HEK293 (cell line): ENCODE results near the gene EN1.

ENCODE experiments used
- CTCF ChIA-PET: fragments of 350-600 bp; formaldehyde crosslinking; extraction: SDS; loops from one replicate; lab custom pipeline; 2021; ENCODE audit warnings: antibody characterized with exemption; lab: Yijun Ruan, JAX
- POLR2A ChIA-PET: fragments of 300-600 bp; formaldehyde crosslinking; extraction: SDS; loops from one replicate; lab custom pipeline; 2020; ENCODE audit warnings: antibody characterized with exemption, inconsistent platforms; lab: Yijun Ruan, JAX
- H3K27ac ChIP-seq: fragments of 200-500 bp; sonication (Bioruptor generic); 2 replicates; pipeline ENCODE4 v1.5.1; 2014; ENCODE audit warnings: low read depth, low read length, control low read depth, inconsistent platforms; ENCODE audit errors: extremely low read depth
- H3K36me3 ChIP-seq, 2 experiments: fragments of 200-500 bp in 1 of 2; sonication (Bioruptor generic) in 1 of 2; 1 replicate in 1 of 2; 2 replicates in 1 of 2; pipeline ENCODE4 v1.5.1; 2014 to 2017; ENCODE audit warnings: inconsistent platforms in 2 of 2, low read length in 2 of 2; ENCODE audit not compliant: control insufficient read depth in 2 of 2, insufficient read depth in 1 of 2
- H3K4me1 ChIP-seq: fragments of 200-500 bp; sonication (Bioruptor generic); 2 replicates; pipeline ENCODE4 v1.5.1; 2014; ENCODE audit warnings: mild to moderate bottlenecking, low read length, inconsistent platforms; ENCODE audit not compliant: control insufficient read depth, insufficient read depth
- H3K4me3 ChIP-seq: 2 replicates; pipeline ENCODE4 v1.5.1; 2011; ENCODE audit warnings: low read depth, mild to moderate bottlenecking, control low read depth, low read length, moderate library complexity
- H3K9me3 ChIP-seq: fragments of 200-500 bp; sonication (Bioruptor generic); 2 replicates; pipeline ENCODE4 v1.5.1; 2014; ENCODE audit warnings: low read depth, low read length, inconsistent platforms; ENCODE audit not compliant: control insufficient read depth, insufficient read depth
- GLIS1 ChIP-seq: fragments of 450-650 bp; formaldehyde crosslinking; IDR thresholded peaks from 2 replicates; pipeline ENCODE4 v1.5.1; 2016; ENCODE audit warnings: missing biosample characterization, missing genetic modification characterization
- HIC1 ChIP-seq: fragments of 450-650 bp; formaldehyde crosslinking; IDR thresholded peaks from 2 replicates; pipeline ENCODE4 v1.5.1; 2016; ENCODE audit warnings: missing biosample characterization, missing genetic modification characterization
- MYNN ChIP-seq: fragments of 450-650 bp; formaldehyde crosslinking; IDR thresholded peaks from 2 replicates; pipeline ENCODE4 v1.5.1; 2016; ENCODE audit warnings: missing biosample characterization, missing genetic modification characterization, borderline replicate concordance
- PRDM4 ChIP-seq: fragments of 450-650 bp; formaldehyde crosslinking; IDR thresholded peaks from 2 replicates; pipeline ENCODE4 v1.5.1; 2017; ENCODE audit warnings: missing biosample characterization, missing genetic modification characterization
- SCRT1 ChIP-seq: fragments of 450-650 bp; formaldehyde crosslinking; IDR thresholded peaks from 2 replicates; pipeline ENCODE4 v1.5.1; 2016; ENCODE audit warnings: missing biosample characterization, missing genetic modification characterization, borderline replicate concordance
- YY1 ChIP-seq: fragments of 450-650 bp; formaldehyde crosslinking; IDR thresholded peaks from 2 replicates; pipeline ENCODE4 v1.5.1; 2018; ENCODE audit warnings: missing biosample characterization, missing genetic modification characterization
- ZFHX2 ChIP-seq: fragments of 450-650 bp; formaldehyde crosslinking; conservative IDR thresholded peaks from 2 replicates; pipeline ENCODE4 v1.5.1; 2016; ENCODE audit warnings: missing biosample characterization, missing genetic modification characterization
- ZFP41 ChIP-seq: fragments of 450-650 bp; formaldehyde crosslinking; IDR thresholded peaks from 2 replicates; pipeline ENCODE4 v1.5.1; 2016; ENCODE audit warnings: missing biosample characterization, missing genetic modification characterization, borderline replicate concordance
- ZNF140 ChIP-seq: fragments of 450-650 bp; formaldehyde crosslinking; IDR thresholded peaks from 2 replicates; pipeline ENCODE4 v1.5.1; 2016; ENCODE audit warnings: missing biosample characterization, missing genetic modification characterization
- ZNF214 ChIP-seq: fragments of 450-650 bp; formaldehyde crosslinking; IDR thresholded peaks from 2 replicates; pipeline ENCODE4 v1.5.1; 2017; ENCODE audit warnings: missing biosample characterization, mild to moderate bottlenecking, missing genetic modification characterization, borderline replicate concordance
- ZNF23 ChIP-seq: fragments of 450-650 bp; formaldehyde crosslinking; IDR thresholded peaks from 2 replicates; pipeline ENCODE4 v1.5.1; 2016; ENCODE audit warnings: missing biosample characterization, missing genetic modification characterization, borderline replicate concordance
- ZNF266 ChIP-seq: fragments of 450-650 bp; formaldehyde crosslinking; IDR thresholded peaks from 2 replicates; pipeline ENCODE4 v1.5.1; 2016; ENCODE audit warnings: missing biosample characterization, missing genetic modification characterization, low read depth
- ZNF335 ChIP-seq: fragments of 450-650 bp; formaldehyde crosslinking; conservative IDR thresholded peaks from 2 replicates; pipeline ENCODE4 v1.5.1; 2016; ENCODE audit warnings: missing biosample characterization, missing genetic modification characterization
- ZNF433 ChIP-seq: fragments of 450-650 bp; formaldehyde crosslinking; IDR thresholded peaks from 2 replicates; pipeline ENCODE4 v1.5.1; 2016; ENCODE audit warnings: missing biosample characterization, missing genetic modification characterization, low read depth
- ZNF48 ChIP-seq: fragments of 450-650 bp; formaldehyde crosslinking; IDR thresholded peaks from 2 replicates; pipeline ENCODE4 v1.5.1; 2016; ENCODE audit warnings: missing biosample characterization, missing genetic modification characterization
- ZNF501 ChIP-seq: fragments of 450-650 bp; formaldehyde crosslinking; IDR thresholded peaks from 2 replicates; pipeline ENCODE4 v1.5.1; 2016; ENCODE audit warnings: missing biosample characterization, missing genetic modification characterization
- ZNF530 ChIP-seq: fragments of 450-650 bp; formaldehyde crosslinking; IDR thresholded peaks from 2 replicates; pipeline ENCODE4 v1.5.1; 2016; ENCODE audit warnings: low read depth, missing biosample characterization, missing genetic modification characterization
- ZNF549 ChIP-seq: fragments of 450-650 bp; IDR thresholded peaks from 2 replicates; pipeline ENCODE4 v1.5.1; 2018; ENCODE audit warnings: missing biosample characterization, missing genetic modification characterization, mild to moderate bottlenecking, inconsistent platforms, moderate library complexity
- ZNF561 ChIP-seq: fragments of 450-650 bp; IDR thresholded peaks from 2 replicates; pipeline ENCODE4 v1.5.1; 2018; ENCODE audit warnings: missing biosample characterization, missing genetic modification characterization, borderline replicate concordance
- ZNF596 ChIP-seq: fragments of 450-650 bp; IDR thresholded peaks from 2 replicates; pipeline ENCODE4 v1.5.0; 2018; ENCODE audit warnings: missing biosample characterization, mild to moderate bottlenecking, missing genetic modification characterization, moderate library complexity
- ZNF639 ChIP-seq: fragments of 450-650 bp; formaldehyde crosslinking; IDR thresholded peaks from 2 replicates; pipeline ENCODE4 v1.5.1; 2016; ENCODE audit warnings: missing biosample characterization, missing genetic modification characterization
- ZNF776 ChIP-seq: fragments of 450-650 bp; formaldehyde crosslinking; IDR thresholded peaks from 2 replicates; pipeline ENCODE4 v1.5.0; 2017; ENCODE audit warnings: missing biosample characterization, missing genetic modification characterization, borderline replicate concordance

The EN1 gene

GRCh38 chr2:118832791-118833715, 14.4 kb downstream of the EN1 start (continued):
- TF ChIP-seq ZNF501 (tag by site-specific recombination) (no peak), YY1 (no peak), ZNF266 (no peak), SCRT1 (tag by site-specific recombination) (no peak), ZNF48 (tag by site-specific recombination) (no peak)

GRCh38 chr2:118832071-118832790, 15.2 kb downstream of the EN1 start:
- Histone ChIP-seq H3K36me3 (no peaks in the 10 kb centered on the region), H3K4me3 (no peak overlapping the region), H3K27ac (no peak overlapping the region), H3K9me3 (no peaks in the 10 kb centered on the region), H3K4me1 (no peaks in the 10 kb centered on the region)
- TF ChIP-seq ZNF639 (tag by site-specific recombination): no peak
- no peak for TF ChIP-seq PRDM4 (tag by site-specific recombination)
- TF ChIP-seq ZNF561: no peak
- no peak for TF ChIP-seq ZNF776
- TF ChIP-seq ZFHX2 (tag by site-specific recombination): no peak
- TF ChIP-seq MYNN (tag by site-specific recombination): no peak
- POLR2A ChIA-PET: no interaction called here
- CTCF ChIA-PET: no interaction called here

- no peak overlapping the region for H3K27ac ChIP-seq
- no peaks in the 10 kb centered on the region for H3K9me3 ChIP-seq
- no peak overlapping the region for H3K4me3 ChIP-seq
- H3K4me1 ChIP-seq: no peaks in the 10 kb centered on the region
- ChIA-PET CTCF (no interaction called here), POLR2A (no interaction called here)
- no peaks in the 10 kb centered on the region for H3K36me3 ChIP-seq
- TF ChIP-seq ZNF23 (tag by site-specific recombination) (no peak), ZFP41 (tag by site-specific recombination) (no peak), ZNF140 (tag by site-specific recombination) (no peak), GLIS1 (no peak), HIC1 (tag by site-specific recombination) (no peak), ZNF335 (tag by site-specific recombination) (no peak), ZNF433 (tag by site-specific recombination) (no peak), ZNF549 (tag by site-specific recombination) (no peak), ZNF530 (no peak), PRDM4 (tag by site-specific recombination) (no peak), ZNF596 (no peak), ZNF214 (tag by site-specific recombination) (no peak)
Measured at GRCh38 chr2:118830881-118831280, 16.6 kb downstream of the EN1 start.
